GM12875 (cell line): Measurements from ENCODE around the gene BSG.
A peak's percentile ranks its signal among the peaks of the same experiment; 100 is the strongest.

Experiments
- H3K4me3 ChIP-seq: one replicate; pipeline ENCODE4 v1.5.1; 2011; ENCODE audit warnings: low read depth, low read length, control low read depth
- CTCF ChIP-seq: IDR thresholded peaks from 2 replicates; pipeline ENCODE4 v1.5.1; 2011; ENCODE audit warnings: low read depth, mild to moderate bottlenecking, control low read depth, inconsistent platforms, low read length, moderate library complexity, borderline replicate concordance; ENCODE audit not compliant: insufficient read depth

BSG gene

DNA sequence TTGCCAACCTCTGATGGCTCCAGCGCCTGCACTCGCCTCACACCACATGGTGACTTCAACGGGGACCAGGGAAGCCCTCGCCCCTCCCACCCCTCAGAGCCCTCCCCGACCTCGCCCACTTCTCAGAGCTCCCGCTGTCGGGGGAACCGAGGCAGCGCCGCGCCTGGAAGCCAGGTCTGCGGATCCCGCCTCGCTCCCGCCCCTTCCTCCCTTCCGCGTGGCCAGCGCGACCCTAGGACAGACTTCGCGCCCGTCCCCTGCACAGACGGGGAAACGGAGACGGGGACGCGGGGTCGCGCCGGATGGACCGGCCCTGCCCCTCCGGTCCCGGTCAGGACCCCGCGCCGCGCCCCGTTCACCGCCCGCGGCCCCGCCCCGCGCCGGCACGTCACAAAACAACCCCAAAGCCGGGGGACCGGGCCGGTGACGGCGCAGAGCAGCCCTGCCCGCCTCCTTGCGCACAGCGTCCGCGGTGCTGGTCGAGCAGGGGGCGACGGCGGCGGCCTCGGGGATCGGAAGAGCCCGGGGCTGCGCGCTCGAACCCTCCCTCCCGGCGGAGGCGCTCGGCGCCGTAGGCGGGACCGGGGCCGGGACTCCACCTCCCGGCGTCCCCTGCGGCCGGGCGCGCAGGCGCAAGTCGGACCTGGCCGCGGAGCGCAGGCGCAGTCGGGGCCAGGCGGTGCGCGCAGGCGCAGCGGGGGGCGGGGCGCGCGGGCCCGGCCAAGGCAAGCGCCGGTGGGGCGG is 41.2 kb upstream of the BSG start:
- TF ChIP-seq CTCF = no peak
- peak overlapping the region; percentile 91 for H3K4me3 ChIP-seq

DNA sequence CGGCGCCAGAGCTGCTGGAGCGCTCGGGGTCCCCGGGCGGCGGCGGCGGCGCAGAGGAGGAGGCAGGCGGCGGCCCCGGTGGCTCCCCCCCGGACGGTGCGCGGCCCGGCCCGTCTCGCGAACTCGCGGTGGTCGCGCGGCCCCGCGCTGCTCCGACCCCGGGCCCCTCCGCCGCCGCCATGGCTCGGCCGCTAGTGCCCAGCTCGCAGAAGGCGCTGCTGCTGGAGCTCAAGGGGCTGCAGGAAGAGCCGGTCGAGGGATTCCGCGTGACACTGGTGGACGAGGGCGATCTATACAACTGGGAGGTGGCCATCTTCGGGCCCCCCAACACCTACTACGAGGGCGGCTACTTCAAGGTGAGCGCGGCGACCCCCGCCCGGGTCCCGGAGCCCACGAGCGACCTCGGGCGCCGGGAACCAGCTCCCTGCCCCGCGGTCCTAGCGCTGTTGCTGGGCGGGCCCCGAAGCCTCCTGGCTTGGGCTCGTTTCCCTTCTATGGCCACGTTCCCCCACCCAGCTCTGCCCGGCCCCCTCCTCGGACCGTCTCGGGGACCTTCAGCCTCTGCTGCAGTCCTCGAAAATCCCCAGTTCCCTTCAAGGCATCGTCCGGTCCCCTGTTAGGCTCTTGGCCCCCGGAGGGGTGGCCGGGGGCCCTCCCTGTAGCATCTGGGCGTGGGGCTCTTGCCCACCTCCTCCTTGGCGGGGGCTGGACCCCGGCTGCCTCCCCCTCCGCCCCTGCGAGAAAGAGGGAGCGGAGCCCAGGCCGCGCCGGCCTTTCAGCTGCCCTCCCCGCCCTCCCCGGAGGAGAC is 40.4 kb upstream of the BSG start, which contains the start of gene CDC34:
Gene CDC34 (plus strand): TSS at position 8 of the 808 bp plus-strand sequence. CDS start 172 bp downstream, at position 180.
- TF ChIP-seq CTCF = no peak
- peak within 1 kb of the TSS; percentile 91 for H3K4me3 ChIP-seq

DNA sequence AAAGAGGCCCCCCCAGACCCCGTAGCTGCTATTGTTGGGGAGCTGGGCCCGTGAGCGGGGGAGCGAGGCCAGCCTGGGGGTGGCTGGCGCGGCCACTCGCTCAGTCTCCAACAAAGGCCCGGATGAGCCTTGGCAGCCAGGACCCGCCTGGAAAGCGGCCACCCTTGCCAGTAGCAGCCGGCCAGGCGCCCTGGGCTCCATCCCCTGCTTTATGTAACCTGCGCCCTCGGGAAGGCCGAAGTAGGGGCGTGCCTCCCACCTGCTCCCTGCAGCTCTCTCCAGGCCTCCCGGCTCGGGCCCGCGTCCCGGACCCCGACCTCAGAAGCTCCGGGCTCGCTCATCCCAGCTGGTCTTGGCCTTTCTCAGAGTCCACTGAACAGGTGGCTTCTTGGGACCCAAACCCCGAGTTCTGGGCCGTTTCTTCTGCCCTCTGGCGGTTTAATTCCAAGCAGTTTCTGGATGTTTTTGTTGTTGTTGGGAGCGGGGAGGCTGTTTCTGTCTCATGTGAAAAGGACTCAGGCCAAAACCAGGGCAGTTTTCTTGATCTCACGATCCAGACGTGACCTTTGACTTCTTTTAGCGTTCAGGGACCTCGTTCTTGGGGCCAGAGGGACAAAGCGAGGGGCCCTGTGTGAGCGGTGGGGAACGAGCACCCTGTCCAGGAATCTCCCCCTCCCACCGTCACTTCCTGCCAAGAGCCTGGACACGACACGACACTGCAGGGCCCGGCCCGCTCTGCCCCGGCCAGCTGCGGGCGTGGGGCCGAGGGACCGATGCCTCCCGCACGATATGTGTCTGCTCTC is 39.6 kb upstream of the BSG start:
- peak overlapping the region; percentile 91 for H3K4me3 ChIP-seq
- TF ChIP-seq CTCF = peak; percentile 40

DNA sequence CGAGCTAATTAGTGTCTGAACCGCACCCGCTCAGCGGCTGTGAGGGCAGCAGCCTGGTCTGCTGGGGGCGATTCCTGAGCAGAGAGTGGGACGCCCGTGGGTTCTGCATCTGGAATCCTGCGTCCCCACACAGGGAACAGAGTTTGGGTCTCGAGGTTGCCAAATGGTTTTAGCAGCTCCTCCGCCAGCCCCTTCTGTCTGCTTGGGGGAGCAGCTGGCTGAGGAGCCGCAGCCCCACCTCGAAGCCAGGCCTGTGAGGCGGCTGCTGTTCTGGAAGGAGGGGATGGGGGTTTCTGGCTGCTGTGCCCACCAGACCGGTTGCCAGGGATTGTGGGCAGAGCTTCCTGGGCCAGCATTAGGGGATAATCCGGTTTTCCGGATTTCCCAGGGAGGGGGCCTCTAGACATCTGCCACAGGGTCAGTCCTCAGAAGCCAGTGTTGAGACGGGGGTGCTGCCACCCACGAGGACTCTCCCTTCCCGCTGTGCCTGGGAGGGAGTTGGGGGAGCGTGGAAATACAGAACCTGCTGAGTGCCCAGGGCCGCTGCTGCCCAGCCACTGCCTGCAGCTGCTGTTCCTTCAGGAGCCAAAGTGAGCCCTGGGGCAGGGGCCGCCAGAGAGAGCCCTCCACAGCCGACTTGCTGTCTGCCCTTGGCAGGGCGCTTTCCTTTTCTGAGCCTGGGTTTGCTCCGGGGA is 38.9 kb upstream of the BSG start:
- peak overlapping the region; percentile 91 for H3K4me3 ChIP-seq
- TF ChIP-seq CTCF = no peak

DNA sequence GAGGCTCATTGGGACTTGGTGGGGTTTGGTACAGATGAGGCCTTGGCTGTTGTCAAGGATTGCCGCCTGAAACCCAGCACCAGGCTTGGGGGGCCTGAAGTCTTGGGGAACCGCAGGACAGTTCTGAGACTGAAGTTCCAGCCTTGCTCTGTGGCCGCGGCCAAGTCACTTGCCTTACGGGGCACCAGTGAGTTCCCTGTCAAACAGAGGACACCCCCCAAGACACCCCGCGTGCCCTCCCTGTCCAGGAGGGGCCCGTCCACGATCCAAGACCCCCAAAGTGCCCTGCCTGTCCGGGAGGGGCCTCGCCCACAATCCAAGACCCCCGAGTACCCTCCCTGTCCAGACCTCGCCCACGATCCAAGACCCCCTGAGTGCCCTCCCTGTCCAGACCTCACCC is 38.3 kb upstream of the BSG start:
- 0 out of 2 replicates have a peak, but pooled peaks have one; percentile 15 for TF ChIP-seq CTCF
- no peak overlapping the region for H3K4me3 ChIP-seq

- no peak overlapping the region for H3K4me3 ChIP-seq
- no peak for TF ChIP-seq CTCF
These were observed 37.2 kb upstream of the BSG start for GRCh38 chr19:535017-535835.
